DMS114 treated with DMSO at 0.1 percent for 48 hours (cell line): Measurements from ENCODE around the gene KNL1.
"Not testable (repeated sequence)": the region's sequence is repeated elsewhere in the genome, so short reads cannot be mapped to it uniquely, and the experiment has no call there.

Experiments
- DNase-seq: peaks from one replicate; lab custom pipeline; 2025; ENCODE audit not compliant: unreplicated experiment; lab: John Stamatoyannopoulos, UW

KNL1 gene

DNA sequence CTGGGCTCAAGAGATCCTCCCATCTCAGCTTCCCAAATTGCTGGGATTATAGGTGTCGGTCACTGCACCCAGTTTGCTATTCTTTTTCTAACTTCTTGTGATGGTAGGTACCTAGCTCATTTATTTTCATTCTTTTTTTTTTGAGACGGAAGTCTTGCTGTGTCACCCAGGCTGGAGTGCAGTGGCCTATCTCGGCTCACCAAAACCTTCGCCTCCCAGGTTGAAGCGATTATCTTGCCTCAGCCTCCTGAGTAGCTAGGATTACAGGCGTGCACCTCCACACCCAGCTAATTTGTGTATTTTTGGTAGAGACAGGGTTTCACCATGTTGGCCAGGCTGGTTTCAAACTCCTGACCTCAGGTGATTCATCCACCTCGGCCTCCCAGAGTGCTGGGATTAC lies 70.9 kb downstream of the KNL1 start:
- DNase-seq, result no peak

DNA sequence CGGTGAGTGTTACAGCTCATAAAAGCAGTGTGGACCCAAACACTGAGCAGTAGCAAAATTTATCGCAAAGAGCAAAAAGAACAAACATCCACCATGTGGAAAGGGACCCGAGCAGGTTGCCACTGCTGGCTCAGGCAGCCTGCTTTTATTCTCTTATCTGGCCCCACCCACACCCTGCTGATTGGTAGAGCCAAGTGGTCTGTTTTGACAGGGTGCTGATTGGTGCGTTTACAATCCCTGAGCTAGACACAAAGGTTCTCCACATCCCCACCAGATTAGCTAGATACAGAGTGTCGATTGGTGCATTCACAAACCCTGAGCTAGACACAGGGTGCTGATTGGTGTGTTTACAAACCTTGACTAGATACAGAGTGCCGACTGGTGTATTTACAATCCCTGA lies 82.2 kb downstream of the KNL1 start:
- DNase-seq, result not testable (repeated sequence)

DNA sequence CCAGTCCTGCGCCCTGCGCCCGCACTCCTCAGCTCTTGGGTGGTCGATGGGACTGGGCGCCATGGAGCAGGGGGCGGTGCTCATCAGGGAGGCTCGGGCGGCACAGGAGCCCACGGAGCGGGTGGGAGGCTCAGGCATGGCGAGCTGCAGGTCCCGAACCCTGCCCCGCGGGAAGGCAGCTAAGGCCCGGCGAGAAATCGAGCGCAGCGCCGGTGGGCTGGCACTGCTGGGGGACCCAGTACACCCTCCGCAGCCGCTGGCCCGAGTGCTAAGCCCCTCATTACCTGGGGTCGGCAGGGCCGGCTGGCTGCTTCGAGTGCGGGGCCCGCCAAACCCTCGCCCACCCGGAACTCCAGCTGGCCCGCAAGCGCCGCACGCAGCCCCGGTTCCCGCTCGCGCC lies 82.9 kb downstream of the KNL1 start:
- not testable (repeated sequence) for DNase-seq

DNA sequence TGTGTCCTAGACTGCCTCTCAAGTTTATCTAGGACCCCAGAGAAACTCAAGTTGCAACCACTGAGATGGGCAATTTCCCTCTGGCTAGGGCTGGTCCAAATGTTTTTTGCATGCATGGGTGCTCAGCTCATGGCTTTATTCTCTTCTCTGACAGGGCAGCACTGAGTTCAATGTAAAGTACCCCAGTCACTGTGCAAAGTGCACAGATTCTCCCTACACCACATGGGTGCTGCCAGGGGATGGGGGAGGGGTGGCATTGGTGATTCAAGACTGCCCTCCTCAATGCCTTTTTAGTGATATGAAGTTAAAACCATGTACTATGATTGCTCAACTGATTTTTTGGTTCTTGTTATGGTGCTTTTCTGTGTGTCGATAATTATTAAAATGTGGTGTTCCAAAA lies 86.1 kb downstream of the KNL1 start:
- DNase-seq, result no peak

DNA sequence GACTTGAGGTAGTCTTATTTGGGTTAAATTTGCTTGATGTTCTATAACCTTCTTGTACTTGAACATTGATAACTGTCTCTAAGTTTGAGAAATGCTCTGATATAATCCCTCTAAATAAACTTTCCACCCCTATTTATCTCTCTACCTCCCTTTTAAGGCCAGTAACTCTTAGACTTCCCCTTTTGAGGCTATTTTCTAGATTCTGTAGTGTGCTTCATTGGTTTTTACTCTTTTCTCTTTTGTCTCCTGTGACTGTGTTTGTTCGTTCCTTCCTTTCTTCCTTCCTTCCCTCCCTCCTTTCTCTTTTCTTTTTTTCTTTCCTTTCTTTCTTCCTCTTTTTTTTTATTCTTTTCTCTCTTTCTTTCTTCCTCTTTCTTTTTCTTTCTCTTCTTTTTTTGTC lies 86.9 kb downstream of the KNL1 start:
- not testable (repeated sequence) for DNase-seq

DNA sequence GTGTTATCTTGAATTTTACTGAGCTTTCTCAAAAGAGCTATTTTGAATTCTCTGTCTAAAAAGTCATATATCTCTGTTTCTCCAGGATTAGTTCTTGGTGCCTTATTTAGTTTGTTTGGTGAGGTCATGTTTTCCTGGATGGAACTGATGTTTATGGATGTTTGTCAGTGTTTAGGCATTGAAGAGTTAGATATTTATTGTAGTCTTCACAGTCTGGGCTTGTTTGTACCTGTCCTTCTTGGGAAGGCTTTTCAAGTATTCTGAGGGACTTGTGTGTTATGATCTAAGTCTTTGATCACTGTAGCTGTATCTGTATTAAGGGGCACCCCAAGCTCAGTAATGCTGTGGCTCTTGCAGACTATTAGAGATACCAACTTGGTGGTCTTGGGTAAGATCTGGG lies 90.3 kb downstream of the KNL1 start:
- no peak for DNase-seq

DNA sequence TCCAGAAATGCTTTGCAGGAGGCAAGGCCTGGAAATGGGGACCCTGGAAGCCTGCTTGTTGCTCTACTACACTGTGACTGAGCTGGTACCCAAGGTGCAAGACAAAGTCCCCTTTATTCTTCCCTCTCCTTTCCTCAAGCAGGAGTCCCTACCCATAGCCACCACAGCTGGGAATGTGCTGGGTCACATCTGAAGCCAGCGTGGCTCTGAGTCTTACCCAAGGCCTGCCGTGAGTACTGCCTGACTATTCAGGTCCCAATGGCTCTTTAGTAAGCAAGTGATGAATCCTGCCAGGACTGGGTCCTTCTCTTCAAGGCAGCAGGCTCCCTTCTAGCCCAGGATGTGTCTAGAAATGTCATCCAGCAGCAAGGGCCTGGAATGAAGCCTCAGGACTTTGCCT lies 91.3 kb downstream of the KNL1 start:
- DNase-seq, result no peak

DNA sequence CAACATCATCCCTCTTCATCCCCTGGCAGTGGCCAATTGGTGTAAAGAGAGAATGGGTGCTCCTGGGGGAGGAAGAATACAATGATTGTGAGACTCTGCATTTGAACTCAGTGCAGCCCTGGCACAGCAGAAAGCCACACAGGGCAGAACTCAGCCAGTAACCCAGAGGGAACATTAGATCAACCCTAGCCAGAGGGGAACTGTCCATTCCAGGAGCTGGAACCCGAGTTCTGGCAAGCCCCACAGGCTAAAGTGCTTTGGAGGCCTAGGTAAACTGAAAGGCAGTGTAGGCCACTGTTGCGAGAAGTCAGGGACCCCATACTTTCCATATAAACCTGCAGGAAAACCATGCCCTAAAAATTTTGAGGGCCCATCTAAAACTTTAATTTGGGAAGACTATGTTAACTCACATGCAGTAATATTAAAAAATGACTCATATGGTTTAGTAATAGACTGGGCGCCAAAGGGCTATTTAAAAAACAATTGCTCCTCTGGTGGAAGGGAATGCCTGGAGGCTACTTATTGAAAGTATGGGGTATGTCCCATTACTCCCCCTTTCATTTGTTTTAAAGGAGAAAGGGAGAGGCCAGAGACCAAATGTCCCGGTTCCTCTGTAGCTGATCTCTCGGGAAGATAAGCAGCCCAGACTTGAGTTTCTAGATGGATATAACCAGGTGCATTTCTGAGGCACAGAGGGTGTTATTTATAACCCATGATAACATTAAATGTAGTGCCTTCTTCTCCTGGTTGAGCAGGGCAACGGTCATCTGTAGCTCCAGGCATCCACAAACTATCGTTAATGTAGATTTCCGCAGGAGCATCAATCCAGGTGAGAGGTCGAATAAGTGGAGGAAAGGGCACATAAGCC lies 95.1 kb downstream of the KNL1 start:
- no peak for DNase-seq

DNA sequence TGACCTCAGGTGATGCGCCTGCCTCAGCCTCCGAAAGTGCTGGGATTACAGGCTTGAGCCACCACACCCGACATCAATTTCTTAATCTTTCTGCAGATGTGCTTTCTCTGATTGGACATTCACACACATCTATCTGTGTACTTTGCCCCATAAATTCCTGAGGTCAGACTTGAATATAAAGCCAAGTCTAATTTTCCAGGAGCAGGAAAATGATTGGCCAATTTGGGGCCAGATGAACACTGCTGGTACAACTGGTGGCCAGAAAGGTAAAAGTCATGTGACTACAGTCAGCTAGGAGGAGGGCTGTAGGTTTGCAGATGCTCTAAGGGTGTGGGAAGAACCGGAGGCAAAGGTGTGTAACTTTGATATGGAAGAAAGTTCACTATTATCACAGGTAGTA lies 97.7 kb downstream of the KNL1 start:
- DNase-seq, result no peak

DNA sequence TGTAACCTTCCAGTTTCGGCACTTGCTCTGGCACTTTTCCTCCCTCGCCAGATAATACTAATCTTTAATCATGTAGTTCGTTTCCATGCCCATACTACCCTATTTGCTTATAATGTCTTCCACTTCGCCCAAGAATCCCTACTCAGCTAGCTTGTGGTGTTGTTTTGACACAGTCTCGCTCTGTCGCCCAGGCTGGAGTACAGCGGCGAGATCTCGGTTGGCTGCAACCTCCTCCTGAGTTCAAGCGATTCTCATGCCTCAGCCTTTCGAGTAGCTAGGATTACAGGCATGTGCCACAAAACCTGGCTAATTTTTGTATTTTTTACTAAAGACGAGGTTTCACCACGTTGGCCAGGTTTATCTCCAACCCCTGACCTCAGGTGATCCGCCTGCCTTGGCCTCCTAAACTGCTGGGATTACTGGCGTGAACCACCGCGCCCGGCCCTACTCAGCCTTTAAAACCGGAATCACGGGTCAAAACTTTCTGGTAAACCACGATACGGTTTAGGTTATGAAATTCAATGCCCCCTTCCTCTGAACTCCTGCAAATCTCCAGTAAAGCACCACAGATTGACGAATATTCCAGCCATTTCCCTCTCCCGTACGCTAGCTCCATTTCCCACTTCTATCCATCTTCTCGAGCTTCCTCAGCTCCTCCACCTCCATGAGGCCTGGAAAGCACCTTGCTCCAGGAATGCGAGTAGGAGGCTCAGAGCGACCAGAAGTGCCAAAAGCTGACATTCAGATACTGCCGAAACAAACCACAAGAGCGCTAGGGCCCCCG lies 100.0 kb downstream of the KNL1 start:
- no peak for DNase-seq

DNA sequence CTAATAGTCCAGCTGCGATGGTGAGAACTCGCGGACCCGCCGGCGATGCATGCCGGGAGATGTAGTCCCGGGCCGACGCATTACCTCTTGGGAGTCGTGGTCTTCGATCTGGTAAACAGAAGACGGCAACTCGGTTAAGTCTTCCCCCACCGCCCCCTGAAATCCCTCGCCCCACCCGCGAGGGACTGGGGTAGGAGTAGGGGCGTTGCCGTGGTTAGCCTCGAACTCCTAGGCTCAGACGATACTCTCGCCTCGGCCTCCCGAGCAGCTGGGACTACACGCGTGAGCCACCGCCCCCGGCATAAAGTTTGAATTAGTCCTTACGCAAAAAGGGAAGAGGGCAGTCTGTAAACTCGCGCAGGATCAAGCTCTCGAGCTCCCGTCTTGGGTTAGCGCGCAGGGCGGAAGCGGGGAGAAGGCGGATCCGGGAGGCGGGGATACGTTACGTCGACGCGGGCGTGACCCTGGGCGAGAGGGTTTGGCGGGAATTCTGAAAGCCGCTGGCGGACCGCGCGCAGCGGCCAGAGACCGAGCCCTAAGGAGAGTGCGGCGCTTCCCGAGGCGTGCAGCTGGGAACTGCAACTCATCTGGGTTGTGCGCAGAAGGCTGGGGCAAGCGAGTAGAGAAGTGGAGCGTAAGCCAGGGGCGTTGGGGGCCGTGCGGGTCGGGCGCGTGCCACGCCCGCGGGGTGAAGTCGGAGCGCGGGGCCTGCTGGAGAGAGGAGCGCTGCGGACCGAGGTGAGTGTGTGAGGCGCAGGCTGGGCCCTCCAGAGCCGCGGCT lies 100.8 kb downstream of the KNL1 start, which contains the start of gene RAD51:
Gene RAD51, plus strand, starts transcription at position 487 of the 781 bp plus-strand sequence. CDS start 3,585 bp downstream, outside the sequence.
- DNase-seq, result peak; percentile 90

DNA sequence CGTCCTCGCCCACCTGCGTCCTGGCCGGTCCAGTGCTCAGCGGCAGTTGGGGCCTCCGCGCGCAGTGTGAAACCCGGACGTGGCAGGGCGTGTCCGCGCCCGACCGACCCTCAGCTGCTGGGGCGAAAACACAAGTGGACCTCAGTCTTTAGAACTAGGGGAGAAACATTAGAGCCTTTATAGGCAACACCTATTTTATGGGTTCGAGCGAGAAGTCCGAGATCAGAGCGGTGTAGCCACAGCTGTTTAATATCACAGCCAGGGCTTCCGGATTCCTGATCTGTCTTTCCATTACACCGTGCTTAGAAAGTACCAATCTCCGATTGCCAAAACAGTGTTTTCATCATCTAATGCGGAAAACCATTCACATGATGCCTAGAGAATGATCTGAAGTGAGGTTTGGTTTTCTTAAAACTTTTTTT lies 101.4 kb downstream of the KNL1 start:
- no peak for DNase-seq

DNA sequence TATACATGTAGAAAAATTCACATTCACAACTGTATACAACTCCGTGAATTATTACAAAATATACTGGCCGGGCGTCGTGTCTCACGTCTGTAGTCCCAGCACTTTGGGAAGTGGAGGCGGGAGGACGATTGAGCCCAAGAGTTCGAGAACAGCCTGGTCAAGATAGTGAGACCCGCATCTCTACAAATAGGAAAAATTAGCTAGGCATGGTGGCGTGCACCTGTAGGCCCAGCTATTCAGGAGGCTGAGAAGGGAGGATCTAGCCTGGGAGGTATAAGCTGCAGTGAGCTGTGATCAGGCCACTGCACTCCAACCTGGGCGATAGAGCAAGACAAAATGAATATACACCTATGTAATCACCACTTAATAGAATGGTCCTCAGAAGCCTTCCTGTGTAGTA lies 102.2 kb downstream of the KNL1 start:
- DNase-seq, result no peak

DNA sequence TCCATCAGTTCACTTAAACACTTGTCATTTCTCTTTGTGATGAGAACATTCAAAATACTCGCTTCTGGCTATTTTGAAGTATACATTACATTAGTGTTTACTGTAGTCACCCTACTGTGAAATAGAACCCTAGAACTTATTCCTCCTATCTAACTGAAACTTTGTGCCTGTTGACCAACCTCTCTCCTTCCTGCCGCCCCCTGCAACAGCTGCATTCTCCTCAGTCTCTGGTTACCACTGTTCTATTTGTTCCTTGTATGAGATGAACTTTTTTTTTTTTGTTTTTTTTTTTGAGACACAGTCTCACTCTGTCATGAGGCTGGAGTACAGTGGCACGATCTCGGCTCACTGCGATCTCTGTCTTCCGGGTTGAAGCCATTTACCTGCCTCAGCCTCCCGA lies 103.9 kb downstream of the KNL1 start:
- DNase-seq, result no peak

DNA sequence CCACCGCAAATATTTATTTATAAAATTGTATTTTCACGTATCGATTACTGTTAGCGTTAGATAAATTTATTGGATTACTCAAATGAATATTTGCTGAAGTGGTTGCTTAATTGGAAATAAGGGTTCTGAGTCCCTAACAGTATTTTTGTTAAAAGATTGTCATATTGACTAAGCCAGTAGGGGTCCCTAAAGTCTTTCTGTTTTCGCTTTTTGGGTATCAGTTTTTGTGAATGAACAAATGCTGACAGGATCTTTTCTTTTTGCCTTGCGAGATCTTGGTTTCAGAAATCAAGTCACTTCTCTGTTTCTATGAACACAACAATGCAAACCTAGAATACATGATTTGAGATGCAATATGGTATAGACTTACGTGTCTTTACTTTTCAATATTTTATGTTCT lies 108.0 kb downstream of the KNL1 start:
- no peak for DNase-seq

DNA sequence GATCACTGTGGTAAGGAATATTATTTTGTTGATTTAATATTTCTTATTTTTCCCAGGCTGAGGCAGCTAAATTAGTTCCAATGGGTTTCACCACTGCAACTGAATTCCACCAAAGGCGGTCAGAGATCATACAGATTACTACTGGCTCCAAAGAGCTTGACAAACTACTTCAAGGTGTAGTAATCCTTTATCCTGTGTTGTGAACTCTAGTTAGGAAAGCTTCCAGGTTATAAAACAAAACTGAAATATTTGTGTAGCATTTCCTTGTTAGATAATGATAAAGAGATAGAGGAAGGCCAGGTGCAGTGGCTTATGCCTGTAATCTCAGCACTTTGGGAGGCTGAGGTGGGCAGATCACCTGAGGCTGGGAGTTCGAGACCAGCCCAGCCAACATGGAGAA lies 112.1 kb downstream of the KNL1 start:
- DNase-seq, result no peak
